Stimulated activated CD4-positive, alpha-beta T cell treated with anti-CD3 and anti-CD28 coated beads, Interleukin-15, amount 100 ng/mL, for 1 hour (primary cell): ENCODE measurements around the gene ACY1.

ENCODE experiments used
- DNase-seq, 2 donors: peaks; one replicate each; pipeline ENCODE4 v3.0.0-alpha.2; 2020; ENCODE audit warnings: low read depth in 1 of 2, low spot score in 1 of 2

Gene ACY1

GRCh38 chr3:52004163-52004787 is 20.9 kb downstream of the ACY1 start:
- DNase-seq, result no peak

GRCh38 chr3:52004906-52005395 is 21.6 kb downstream of the ACY1 start:
- DNase-seq, result no peak

- no peak for DNase-seq
Measured at GRCh38 chr3:52005571-52005986, 22.2 kb downstream of the ACY1 start.

- DNase-seq, result no peak
Measured at GRCh38 chr3:52006017-52006819, 22.9 kb downstream of the ACY1 start.

GRCh38 chr3:52006820-52007133 is 23.4 kb downstream of the ACY1 start:
- no peak for DNase-seq

- DNase-seq, result no peak
Measured at GRCh38 chr3:52007291-52007690, 24.0 kb downstream of the ACY1 start.

GRCh38 chr3:52010431-52010830 is 27.1 kb downstream of the ACY1 start:
- DNase-seq, result no peak

- DNase-seq, result no peak
Measured at GRCh38 chr3:52012699-52013098, 29.4 kb downstream of the ACY1 start.

- no peak for DNase-seq
Measured at GRCh38 chr3:52013802-52014598, 30.7 kb downstream of the ACY1 start.

- no peak for DNase-seq
Measured at GRCh38 chr3:52014613-52015012, 31.3 kb downstream of the ACY1 start.

- no peak for DNase-seq
Measured at GRCh38 chr3:52015438-52016228, 32.3 kb downstream of the ACY1 start.

GRCh38 chr3:52017586-52017985 is 34.3 kb downstream of the ACY1 start:
- no peak for DNase-seq

- DNase-seq, result no peak
Measured at GRCh38 chr3:52018319-52019000, 35.1 kb downstream of the ACY1 start.

- DNase-seq, result no peak
Measured at GRCh38 chr3:52019352-52020080, 36.2 kb downstream of the ACY1 start.

- no peak for DNase-seq
Measured at GRCh38 chr3:52020796-52021195, 37.5 kb downstream of the ACY1 start.

GRCh38 chr3:52021489-52022268 is 38.3 kb downstream of the ACY1 start:
- DNase-seq, result no peak

- no peak for DNase-seq
Measured at GRCh38 chr3:52022323-52023100, 39.2 kb downstream of the ACY1 start.

GRCh38 chr3:52023101-52023770 is 39.9 kb downstream of the ACY1 start:
- no peak for DNase-seq
